Skeletal muscle satellite cell (primary cell): ENCODE data around the gene COPS6.
"Not testable (repeated sequence)": the region's sequence is repeated elsewhere in the genome, so short reads cannot be mapped to it uniquely, and the experiment has no call there.

Experiments used
- H3K27me3 ChIP-seq: 2 replicates; pipeline ENCODE4 v1.7.0; 2013; ENCODE audit warnings: low read length; ENCODE audit not compliant: control insufficient read depth, insufficient read depth
- H3K36me3 ChIP-seq: 2 replicates; pipeline ENCODE4 v1.7.0; 2013; ENCODE audit warnings: mild to moderate bottlenecking, control low read depth, low read length; ENCODE audit not compliant: insufficient read depth
- H3K4me1 ChIP-seq: 2 replicates; pipeline ENCODE4 v1.7.0; 2013; ENCODE audit warnings: low read length; ENCODE audit not compliant: control insufficient read depth, insufficient read depth
- H3K4me2 ChIP-seq: 2 replicates; pipeline ENCODE4 v1.7.0; 2013; ENCODE audit warnings: mild to moderate bottlenecking, low read length
- H3K4me3 ChIP-seq: 2 replicates; pipeline ENCODE4 v1.7.0; 2013; ENCODE audit warnings: low read length
- H3K9ac ChIP-seq: 2 replicates; pipeline ENCODE4 v1.7.0; 2013; ENCODE audit warnings: mild to moderate bottlenecking, low read depth, low read length, moderate library complexity
- H3K9me3 ChIP-seq: replicated peaks from 2 replicates; pipeline ENCODE4 v1.7.0; 2013; ENCODE audit warnings: mild to moderate bottlenecking, control low read depth, low read length

COPS6 gene

GRCh38 chr7:100122067-100122466 is 33.3 kb downstream of the COPS6 start:
- Histone ChIP-seq H3K4me3 (no peak overlapping the region), H3K4me2 (no peak overlapping the region), H3K36me3 (peaks cover 17% of the 10 kb centered on the region), H3K4me1 (peaks cover 16% of the 10 kb centered on the region), H3K27me3 (no peaks in the 10 kb centered on the region), H3K9me3 (no peaks in the 10 kb centered on the region), H3K9ac (no peak overlapping the region)

- Histone ChIP-seq H3K36me3 (peaks cover 17% of the 10 kb centered on the region), H3K9me3 (no peaks in the 10 kb centered on the region), H3K4me2 (no peak overlapping the region), H3K9ac (no peak overlapping the region), H3K4me1 (peaks cover 16% of the 10 kb centered on the region), H3K4me3 (no peak overlapping the region), H3K27me3 (no peaks in the 10 kb centered on the region)
These were observed 33.8 kb downstream of the COPS6 start for GRCh38 chr7:100122568-100122967.

GRCh38 chr7:100124301-100125230 is 35.8 kb downstream of the COPS6 start:
- H3K9ac ChIP-seq = no peak overlapping the region
- H3K27me3 ChIP-seq = no peaks in the 10 kb centered on the region
- no peaks in the 10 kb centered on the region for H3K9me3 ChIP-seq
- H3K4me3 ChIP-seq = no peak overlapping the region
- H3K4me1 ChIP-seq = peaks cover 18% of the 10 kb centered on the region
- peaks cover 17% of the 10 kb centered on the region for H3K36me3 ChIP-seq
- no peak overlapping the region for H3K4me2 ChIP-seq

- Histone ChIP-seq H3K4me1 (peaks cover 10% of the 10 kb centered on the region), H3K4me3 (peak overlapping the region; percentile 100), H3K4me2 (peak overlapping the region; percentile 99), H3K27me3 (no peaks in the 10 kb centered on the region), H3K36me3 (peaks cover 17% of the 10 kb centered on the region), H3K9me3 (no peaks in the 10 kb centered on the region), H3K9ac (peak overlapping the region; percentile 98)
These were observed 37.6 kb downstream of the COPS6 start for GRCh38 chr7:100126239-100126930.

GRCh38 chr7:100126931-100127865 is 38.4 kb downstream of the COPS6 start, which contains the start of gene MBLAC1:
MBLAC1 (plus strand) TSS chr7:100126967; CDS start chr7:100127396, 429 bp downstream.
- H3K9ac ChIP-seq = peak within 1 kb of the TSS; percentile 98
- H3K4me1 ChIP-seq = peaks cover 10% of the 10 kb centered on the region
- peaks cover 14% of the 10 kb centered on the region for H3K36me3 ChIP-seq
- no peaks in the 10 kb centered on the region for H3K9me3 ChIP-seq
- H3K4me3 ChIP-seq = peak within 1 kb of the TSS; percentile 100
- H3K4me2 ChIP-seq = peak within 1 kb of the TSS; percentile 99
- no peaks in the 10 kb centered on the region for H3K27me3 ChIP-seq

GRCh38 chr7:100127866-100128636 is 39.3 kb downstream of the COPS6 start:
- Histone ChIP-seq H3K36me3 (peaks cover 8% of the 10 kb centered on the region), H3K9ac (peak overlapping the region; percentile 98), H3K27me3 (no peaks in the 10 kb centered on the region), H3K4me1 (peaks cover 10% of the 10 kb centered on the region), H3K9me3 (no peaks in the 10 kb centered on the region), H3K4me2 (peak overlapping the region; percentile 99), H3K4me3 (peak overlapping the region; percentile 100)

GRCh38 chr7:100128637-100128963 is 39.8 kb downstream of the COPS6 start:
- H3K4me3 ChIP-seq = no peak overlapping the region
- H3K9me3 ChIP-seq = no peaks in the 10 kb centered on the region
- peaks cover 8% of the 10 kb centered on the region for H3K36me3 ChIP-seq
- H3K27me3 ChIP-seq = no peaks in the 10 kb centered on the region
- no peak overlapping the region for H3K9ac ChIP-seq
- H3K4me2 ChIP-seq = peak overlapping the region; percentile 99
- peaks cover 10% of the 10 kb centered on the region for H3K4me1 ChIP-seq

- not testable (repeated sequence) for H3K4me2 ChIP-seq, H3K27me3 ChIP-seq, H3K36me3 ChIP-seq, H3K9ac ChIP-seq, H3K4me3 ChIP-seq, H3K9me3 ChIP-seq, H3K4me1 ChIP-seq
These were observed 41.4 kb downstream of the COPS6 start for GRCh38 chr7:100130220-100130607.

- peak overlapping the region; percentile 73 for H3K4me2 ChIP-seq
- no peak overlapping the region for H3K9ac ChIP-seq
- no peak overlapping the region for H3K4me3 ChIP-seq
- peaks cover under 1% of the 10 kb centered on the region for H3K27me3 ChIP-seq
- no peaks in the 10 kb centered on the region for H3K9me3 ChIP-seq
- peaks cover 10% of the 10 kb centered on the region for H3K4me1 ChIP-seq
- no peaks in the 10 kb centered on the region for H3K36me3 ChIP-seq
These were observed 42.1 kb downstream of the COPS6 start for GRCh38 chr7:100130608-100131453.

- H3K4me1 ChIP-seq = peaks cover 7% of the 10 kb centered on the region
- no peaks in the 10 kb centered on the region for H3K9me3 ChIP-seq
- H3K9ac ChIP-seq = no peak overlapping the region
- H3K27me3 ChIP-seq = peaks cover 3% of the 10 kb centered on the region
- H3K4me3 ChIP-seq = no peak overlapping the region
- H3K4me2 ChIP-seq = no peak overlapping the region
- no peaks in the 10 kb centered on the region for H3K36me3 ChIP-seq
These were observed 43.4 kb downstream of the COPS6 start for GRCh38 chr7:100132126-100132525.
